GM19455 (cell line): ENCODE data around the gene SLC13A2.

Source experiments
- ATAC-seq: cut with Tn5 transposase; IDR thresholded peaks from one replicate; pipeline ENCODE4 v1.9.1; 2021; ENCODE audit not compliant: unreplicated experiment

The SLC13A2 gene

DNA sequence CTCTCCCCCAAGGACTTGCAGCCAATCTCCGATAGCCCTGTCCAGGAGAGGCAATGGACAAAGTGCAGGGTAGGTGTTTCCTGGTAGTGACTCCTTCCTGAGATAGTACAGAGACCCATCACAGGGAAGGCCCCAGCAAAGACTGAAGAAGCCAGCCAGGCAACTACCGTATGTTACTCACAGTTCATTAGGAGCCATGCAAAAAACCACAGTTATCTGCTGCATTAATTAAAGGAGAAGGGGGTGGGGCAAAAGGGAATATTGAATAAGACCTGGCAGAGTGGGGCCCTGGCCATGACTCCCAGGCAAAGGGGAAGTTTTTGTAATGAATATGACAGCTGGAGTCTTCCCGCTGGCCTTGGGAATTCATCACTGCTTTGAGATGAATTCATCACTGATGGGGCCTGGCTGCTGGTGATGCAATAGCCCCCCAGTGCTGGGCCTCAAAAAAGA, 2.5 kb upstream of the SLC13A2 start:
- no peak for ATAC-seq

DNA sequence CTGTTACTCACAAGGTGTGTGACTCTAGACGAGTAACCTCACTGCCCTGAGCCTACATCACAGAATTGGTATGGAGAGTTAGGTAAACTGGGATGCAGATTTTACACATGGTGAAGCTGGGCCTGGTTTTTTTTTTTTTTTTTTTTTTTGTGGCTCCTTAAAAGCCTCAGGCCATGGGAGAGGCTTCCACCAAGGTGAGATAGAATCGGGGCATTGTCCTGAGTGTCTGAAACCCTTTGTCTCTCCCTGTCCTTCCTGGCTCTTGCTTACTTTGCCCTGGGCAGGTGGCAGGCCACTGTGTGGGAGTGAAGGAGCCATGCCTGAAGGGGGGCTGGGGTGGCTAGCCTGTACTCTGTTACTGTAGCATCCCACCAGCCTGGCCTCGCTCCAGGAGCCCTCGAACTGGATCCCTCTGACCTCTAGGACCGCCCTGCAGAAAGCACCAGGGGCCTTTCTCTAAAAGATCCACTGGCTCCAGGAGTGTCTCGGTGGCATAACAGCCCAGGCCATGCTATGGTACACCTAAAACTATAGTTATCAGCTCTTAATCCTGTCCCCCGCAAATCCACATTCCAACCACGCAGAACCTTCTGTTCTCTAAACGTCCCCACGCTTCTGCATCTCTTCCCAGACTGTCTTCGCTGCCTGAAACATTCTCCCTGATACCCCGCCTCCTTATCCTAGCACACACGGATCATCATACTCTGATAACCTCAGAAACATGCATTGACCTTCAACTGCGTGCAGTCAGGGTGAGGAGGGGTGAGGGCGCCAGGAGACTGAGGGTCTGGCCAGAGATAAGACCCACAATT, 1.7 kb upstream of the SLC13A2 start:
- no peak for ATAC-seq

DNA sequence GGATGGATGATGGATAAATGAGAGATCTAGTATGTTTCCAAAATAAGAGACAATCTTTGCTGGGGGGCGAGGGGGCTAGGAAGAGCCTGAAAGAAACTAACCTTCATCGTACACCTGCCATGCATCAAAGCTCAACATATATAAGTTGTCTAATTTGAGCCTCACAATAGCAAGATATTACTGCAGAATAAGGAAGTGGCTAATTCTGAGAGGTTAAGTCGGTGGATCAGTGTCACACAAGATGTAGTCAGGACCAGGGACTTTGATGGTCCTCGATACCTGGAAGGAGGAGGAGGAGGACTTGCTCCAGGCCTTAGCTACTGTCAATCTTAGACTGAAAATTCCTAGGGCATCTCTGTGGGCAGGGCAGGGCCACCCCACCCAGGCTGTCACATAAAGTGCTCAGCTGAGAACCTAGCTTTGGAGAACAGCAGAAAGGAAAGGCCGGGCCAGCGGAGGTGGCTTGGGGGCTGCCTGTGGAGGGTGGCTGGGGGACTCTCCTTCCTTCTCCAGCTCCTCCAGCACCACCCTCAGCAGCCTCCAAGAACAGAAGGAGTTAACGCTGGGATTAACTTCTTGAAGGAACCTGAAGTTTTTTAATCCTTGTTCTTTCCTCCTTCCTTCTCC, 460 bp upstream of the SLC13A2 start:
- ATAC-seq, result no peak

DNA sequence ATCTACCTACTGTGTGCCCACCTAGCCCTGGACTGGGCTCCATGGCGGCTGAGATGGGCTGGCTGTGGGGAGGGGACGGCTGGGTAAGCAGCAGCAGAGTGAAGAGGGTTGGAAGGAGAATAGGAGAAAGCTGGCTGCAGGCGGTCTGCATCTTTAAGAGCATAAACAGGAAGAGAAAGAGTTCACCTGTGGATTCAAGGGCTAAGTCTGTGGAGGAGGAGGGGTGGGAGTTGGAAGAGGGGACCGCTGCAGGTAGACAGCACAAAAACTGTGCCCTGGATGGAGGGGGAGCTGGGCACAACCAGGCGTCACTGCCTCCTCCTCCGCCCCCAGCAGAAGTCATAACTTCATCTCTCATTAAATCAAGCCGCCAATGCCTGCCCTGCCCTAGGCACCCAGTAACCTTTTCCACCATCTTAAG, 677 bp downstream of the SLC13A2 start:
- no peak for ATAC-seq

DNA sequence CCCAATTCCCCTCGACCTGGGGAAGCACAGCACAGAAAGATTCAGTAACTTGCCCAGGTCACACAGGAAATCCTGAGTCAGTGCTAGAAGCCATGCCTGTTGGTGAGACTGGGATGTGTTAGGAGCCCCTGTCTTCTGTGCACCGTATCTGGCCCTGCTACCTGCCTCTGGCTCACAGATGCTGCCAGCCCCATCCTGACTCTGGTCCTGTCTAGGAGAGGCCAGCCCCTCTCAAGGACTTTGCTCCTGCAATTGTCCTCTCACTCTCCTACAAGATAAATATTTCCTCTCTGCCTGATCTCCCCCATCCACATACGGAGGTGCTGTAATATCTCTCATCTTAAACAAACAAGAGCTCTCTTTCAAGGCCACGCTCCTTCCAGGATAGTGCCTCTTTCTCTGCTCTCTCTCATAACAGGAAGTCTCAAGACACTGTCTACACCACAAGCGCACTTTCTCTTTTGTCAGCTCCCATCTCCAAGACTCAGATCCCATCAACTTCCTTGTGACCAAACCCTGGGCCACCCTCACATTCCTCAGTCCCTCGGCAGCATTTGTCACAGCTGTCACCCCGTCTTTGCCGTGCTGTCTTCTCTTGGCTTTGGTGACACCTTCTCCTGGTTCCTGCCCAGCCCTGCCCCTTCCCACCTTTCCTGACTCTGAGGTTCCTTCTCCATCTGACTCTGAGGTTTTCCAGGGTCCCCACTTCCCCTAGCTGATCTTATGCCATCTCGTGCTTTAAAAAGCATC, 1.9 kb downstream of the SLC13A2 start:
- ATAC-seq, result no peak

DNA sequence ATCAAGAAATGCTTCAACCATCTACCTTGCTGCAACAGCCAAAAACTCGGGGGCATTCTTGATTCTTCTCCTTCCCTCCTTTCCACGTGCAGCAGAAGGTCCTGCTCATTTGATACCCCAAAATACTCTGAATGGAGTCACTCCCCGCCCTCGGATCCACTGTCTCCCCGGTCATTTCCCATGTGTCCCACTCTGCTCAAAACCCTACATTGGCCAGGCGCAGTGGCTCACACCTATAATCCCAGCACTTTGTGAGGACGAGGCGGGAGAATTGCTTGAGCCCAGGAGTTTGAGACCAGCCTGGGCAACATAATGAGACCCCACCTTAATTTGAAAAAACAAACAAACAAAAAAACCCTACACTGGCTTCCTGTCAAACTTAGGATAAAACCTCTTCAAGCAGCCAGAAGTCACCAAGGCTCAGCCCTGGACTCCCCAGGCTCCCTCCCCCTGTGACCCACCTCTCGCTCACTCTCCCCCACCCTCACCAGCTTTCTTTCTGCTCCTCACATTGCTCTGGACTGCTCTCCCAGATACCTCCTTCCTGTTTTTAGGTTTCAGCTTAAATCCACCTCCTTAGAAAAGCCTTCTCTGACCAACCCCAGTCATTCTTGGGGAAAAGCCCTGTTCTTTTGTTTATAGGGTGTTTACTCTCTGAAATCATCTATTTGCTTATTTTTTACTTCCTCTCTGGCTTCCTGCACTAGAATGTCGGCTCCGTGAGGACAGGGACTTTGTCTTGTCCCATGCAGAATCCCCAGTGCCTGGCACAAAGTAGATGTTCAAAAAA, 2.8 kb downstream of the SLC13A2 start:
- no peak for ATAC-seq

DNA sequence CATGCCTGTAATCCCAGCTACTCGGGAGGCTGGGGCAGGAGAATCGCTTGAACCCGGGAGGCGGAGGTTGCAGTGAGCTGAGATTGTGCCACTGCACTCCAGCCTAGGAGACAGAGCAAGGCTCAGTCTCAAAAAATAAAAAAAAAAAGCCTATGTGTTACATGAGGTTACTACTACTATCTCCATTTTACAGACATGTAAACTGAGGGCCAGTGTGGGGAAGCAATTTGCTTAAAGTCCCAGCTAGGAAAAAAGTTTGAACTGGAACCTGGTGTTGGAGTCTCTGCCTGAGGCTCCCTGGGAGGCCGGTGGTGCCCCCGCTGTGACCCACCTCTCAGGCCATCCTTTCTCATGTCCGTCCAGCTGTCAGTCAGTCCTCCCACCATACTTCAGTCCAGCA, 4.5 kb downstream of the SLC13A2 start:
- ATAC-seq, result no peak

DNA sequence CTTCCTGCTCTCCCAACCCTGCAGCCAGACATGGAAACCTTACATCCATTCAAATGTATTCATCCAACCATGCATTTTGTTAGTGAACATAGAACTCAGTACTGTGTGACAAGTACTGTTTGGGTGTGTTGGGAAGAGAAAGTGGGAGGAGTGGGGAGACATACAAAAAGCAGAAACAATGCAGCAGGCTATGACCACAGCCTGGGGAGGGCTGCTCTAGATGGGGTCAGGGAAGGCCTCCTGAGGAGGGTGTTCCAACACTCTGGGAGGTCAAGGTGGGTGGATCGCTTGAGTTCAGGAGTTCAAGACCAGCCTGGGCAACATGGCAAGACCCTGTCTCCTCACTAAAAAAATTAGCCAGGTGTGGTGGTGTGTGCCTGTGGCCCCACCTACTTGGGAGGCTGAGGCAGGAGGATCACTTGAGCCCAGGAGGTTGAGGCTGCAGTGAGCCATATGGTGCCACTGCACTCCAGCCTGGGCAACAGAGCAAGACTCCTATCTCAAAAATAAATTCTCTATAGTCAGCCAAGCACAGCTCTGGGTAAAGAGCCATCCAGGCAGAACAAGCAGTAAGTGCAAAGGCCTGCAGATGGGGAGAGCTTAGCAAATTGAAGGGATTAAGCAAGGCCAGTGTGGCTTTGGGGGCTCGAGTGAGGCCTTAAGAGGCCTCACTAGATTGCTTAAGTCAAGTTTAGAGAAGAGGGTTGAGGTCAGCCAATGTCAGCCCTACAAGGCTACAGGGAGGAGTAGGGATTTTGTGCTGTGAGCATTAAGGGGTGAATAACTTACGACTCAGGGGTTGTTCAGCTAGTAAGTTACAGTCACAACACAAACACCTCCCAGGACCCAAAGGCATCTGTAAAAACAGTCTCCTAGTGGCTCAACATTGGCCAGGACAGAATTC, 5.5 kb downstream of the SLC13A2 start:
- no peak for ATAC-seq

DNA sequence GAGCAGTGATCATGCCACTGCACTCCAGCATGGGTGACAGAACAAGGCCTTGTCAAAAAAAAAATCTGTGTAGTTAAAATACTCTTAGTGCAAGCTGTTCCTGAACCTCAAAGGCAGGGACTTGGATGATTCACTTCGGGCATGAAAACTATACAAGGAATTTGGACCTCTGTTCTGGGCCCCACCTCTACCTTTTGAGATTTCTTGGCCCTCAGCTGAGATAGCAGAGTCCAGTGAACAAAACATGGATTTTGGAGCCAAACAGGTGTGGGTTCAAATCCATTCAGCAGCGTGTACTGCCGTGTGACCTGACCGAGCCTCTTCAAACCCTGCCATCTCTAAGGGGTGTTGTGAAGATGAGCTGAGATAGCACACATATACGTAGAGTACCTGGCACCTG, 6.8 kb downstream of the SLC13A2 start:
- ATAC-seq, result no peak

DNA sequence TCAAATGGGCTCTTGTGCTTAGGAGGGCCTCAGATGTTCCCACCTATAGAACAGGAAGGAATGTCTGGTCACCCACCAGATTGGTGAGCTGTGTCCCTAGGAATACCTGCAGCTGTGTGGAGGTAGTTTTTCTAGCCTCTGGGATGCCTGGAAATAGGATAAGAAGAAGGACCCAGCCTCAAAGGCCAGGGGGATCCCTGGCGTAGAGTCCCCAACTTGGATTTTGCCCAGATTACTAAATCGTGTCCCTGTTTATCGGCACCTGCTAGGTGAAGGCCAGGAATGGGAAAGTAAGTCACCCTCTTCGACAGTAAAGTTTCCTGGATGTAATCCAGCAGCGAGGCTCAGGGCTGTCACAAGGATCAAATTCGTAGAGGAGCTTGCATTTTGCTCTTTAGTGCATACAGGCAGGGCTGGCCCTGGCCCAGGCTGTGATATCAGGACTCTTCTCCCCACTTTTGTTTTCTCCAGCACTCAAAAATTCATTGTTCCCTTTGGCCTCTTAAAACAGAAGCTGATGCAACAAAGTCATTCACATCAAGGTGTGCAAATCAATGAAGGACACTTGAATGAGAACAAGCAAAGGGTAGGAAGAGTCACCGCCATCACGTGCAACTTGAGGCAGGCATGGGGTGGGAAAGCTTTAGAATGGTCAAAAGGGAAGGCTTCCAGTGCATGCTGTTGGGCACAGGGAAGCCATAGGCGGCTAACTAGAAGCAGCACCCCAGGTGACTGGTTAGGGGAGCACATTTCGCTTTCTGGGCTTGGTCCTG, 7.5 kb downstream of the SLC13A2 start:
- ATAC-seq, result no peak

DNA sequence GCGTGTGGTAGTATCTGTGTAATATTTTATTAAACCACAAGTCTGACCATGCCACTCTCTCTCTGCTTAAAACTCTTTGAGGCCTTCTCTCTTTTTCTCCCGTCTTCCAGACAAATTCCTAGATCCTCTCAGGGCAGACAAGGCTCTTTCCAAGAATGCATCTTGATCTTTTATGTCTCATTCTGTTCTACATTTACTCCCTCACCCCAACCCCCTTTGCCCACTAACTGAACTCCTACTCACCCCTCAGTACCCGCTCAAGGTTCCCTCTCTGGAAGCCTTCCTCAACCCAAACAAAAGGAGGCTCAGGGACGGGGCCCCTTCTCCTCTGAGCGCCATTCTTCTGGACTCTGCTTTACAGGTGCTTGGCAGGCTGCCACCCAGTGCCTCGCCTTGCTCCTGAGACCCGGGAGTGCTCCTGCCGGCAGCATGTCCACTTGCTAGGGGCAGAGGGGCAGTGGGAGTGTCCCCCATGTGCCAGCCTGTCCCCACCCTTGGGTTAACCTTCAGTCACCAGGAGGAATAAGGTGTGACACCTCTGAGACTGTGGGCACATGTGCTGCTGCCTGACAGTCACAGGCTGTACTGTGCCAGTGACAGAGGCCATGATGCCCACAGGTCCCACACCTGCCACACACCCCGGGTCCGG, 9.2 kb downstream of the SLC13A2 start:
- ATAC-seq, result no peak

DNA sequence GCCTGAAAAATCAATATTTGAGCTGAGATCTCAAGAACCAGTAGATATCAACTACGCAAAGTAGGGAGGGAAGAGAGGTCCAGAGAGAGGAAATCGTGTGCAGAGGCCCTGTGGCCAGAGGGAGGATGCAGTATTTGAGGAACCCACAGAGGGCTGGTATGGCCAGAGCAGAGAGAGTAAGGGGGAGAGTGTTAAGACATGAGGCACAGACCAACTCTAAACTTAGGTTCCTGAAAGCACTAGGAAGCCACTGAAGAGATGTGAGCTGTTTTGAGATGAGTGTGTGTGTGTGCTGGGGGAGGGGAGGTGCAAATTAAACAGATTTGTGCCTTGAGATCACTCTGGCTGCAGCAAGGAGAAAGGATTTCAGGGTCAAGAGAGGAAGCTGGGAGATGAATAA, 10.9 kb downstream of the SLC13A2 start:
- ATAC-seq, result peak; percentile 83

DNA sequence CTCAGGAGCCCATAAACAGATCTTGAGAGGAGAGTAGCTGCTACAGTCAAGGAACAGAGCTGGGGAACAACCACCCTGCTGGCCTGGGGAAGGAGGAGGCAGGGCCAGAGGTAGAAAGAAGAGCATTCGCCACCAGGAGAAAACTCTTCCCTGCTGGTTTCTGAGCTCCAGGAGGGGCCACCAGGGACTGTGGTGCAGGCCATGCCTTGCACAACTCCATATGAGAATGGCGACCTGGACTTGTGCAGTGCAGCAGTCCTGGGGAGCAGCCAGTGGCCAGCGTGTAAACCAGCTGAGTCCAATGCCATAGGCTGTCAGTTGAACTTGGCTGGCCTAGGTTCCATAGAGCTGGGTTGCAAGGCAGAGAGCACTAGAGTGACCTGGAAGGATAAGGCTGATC, 11.6 kb downstream of the SLC13A2 start:
- no peak for ATAC-seq

DNA sequence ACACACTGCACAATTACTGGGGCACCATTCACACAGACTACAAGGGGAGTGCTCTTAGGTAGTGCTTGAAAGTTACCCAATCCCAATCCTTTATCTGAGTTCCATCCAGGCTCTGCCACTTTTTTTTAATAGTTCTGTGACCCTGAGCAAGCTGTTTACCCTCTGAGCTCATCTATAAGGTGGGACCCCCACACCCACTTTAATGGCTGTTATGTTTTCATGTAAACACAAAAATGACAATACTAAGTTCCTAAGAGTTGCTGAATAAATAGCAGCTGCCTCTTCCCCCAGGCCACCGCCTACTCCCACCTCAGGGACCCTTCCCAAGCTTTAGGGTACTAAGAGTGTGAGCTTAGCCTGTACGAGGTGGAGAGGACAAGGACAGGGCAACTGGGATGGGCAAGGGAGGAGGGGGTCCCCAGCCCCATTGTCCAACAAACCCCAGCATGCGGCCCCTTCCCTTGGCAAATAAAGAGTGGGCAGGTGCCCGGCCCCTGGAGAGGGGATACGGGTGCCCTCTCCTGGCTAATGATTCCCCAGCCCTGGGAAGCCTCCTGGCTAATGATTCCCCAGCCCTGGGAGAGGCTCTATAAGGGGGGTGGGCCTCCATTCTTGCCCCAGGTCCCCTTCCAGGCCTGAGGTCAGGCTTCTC, 14.6 kb downstream of the SLC13A2 start:
- ATAC-seq, result no peak

DNA sequence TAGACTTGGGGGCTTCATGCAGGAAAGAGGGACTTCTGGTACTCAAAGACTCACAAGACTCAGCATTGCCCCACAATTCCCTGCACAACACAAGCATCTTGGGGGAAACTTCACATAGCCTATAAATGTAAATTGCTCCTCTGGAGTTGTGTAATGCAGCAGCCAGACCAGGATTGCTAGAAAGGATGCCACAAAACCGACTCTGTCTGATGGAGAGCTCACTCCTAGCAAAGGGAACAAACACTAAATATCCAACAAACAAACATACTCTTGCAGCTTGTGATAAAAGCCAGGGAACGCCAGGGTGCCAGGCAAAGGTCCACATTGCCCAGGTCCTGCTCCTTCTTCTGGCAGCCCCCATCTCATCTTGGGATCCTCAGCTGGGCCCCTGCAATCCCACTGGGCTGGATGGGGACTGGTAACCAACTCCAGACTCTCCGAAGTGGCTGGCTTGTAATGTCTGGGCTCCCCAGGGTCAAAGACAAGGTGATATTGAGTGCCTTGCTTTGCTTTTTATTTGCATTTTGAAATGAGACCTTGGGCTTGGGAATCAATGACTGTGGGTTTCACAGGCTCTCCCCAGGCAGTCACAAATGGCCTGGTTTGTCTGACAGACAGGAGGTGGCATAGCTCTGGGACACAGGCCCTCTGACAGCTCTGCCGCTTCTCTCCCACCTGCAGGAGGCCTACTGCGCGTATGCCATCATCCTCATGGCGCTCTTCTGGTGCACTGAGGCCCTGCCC, 15.3 kb downstream of the SLC13A2 start:
- ATAC-seq, result no peak

DNA sequence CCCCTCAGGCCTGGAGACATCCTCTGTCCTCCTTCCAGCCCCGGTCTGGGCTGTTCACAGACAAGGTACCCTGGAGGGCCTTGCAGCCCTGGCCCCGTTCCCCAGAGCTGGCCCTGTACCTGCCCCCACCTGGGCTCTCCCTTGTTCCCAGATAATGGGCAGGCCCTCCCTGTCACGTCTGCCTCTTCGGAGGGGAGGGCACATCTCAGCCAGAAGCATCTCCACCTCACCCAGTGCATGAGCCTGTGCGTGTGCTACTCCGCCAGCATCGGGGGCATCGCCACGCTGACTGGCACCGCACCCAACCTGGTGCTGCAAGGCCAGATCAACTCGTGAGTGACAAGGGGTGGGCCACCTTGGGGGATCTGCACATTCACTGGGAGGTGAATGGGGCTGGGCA, 17.8 kb downstream of the SLC13A2 start:
- ATAC-seq, result no peak

DNA sequence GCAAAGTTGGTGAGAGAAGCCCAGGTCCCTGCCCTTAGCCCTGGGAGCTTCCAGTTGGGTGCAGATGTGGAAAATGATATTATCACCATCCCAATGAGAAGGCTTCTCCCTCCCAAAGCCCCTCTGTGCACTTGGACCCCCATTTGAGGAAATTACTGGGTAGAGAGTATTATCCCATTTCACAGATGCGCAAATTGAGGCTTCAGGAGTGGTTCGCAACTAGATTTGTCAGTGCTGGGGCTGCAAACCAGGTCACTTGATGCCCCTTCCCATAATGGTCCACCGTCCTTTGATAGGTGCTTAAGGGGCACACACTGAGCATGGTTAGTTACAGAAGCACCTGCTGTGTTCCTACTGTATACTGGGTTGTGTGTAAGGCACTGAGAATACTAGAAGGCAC, 18.4 kb downstream of the SLC13A2 start:
- no peak for ATAC-seq
